Thyroid gland (tissue), 4 donors: ENCODE data around the gene HOTAIR. TPM values are rescaled to one million over a fixed set of nuclear protein-coding genes. Genes with fewer than 3 reads are reported as not detected.

Source experiments
- DNase-seq, 2 donors: peaks; one replicate each; pipeline ENCODE4 v3.0.0-alpha.2; 2019
- H3K27ac ChIP-seq, 3 donors: fragments of 200-600 bp; sonication (generic); 1 replicate in 2 of 3; 2 replicates in 1 of 3; pipeline ENCODE4 v1.5.1; 2016 to 2019; ENCODE audit warnings: mild to moderate bottlenecking in 1 of 3, moderate library complexity in 1 of 3
- H3K27me3 ChIP-seq: fragments of 200-600 bp; sonication (generic); one replicate; pipeline ENCODE4 v1.5.1; 2019
- H3K36me3 ChIP-seq, 2 donors: fragments of 200-600 bp; sonication (generic); one replicate each; pipeline ENCODE4 v1.5.1; 2016 to 2019
- H3K4me1 ChIP-seq, 2 donors: fragments of 200-600 bp; sonication (generic); one replicate each; pipeline ENCODE4 v1.5.1; 2017 to 2019
- H3K4me3 ChIP-seq, 3 donors: fragments of 200-600 bp; sonication (generic); replicated peaks in 1 of 3; 1 replicate in 2 of 3; 2 replicates in 1 of 3; pipeline ENCODE4 v1.5.1; 2016; ENCODE audit warnings: mild to moderate bottlenecking in 1 of 3
- H3K9me3 ChIP-seq: fragments of 200-600 bp; sonication (generic); one replicate; pipeline ENCODE4 v1.5.1; 2017
- POLR2A ChIP-seq, 2 donors: fragments of 450-650 bp; IDR thresholded peaks; one replicate each; pipeline ENCODE4 v1.6.1; 2017; ENCODE audit warnings: antibody characterized with exemption in 2 of 2, mild to moderate bottlenecking in 2 of 2, moderate library complexity in 1 of 2
- WGBS, 2 donors: methylation state at CpG; one replicate each; pipeline ENCODE4 v1.1.5; 2017; 5-methylcytosine and 5-hydroxymethylcytosine counted together
- intact Hi-C: fragments of 100-400 bp; cut with DNase I; formaldehyde crosslinking; loops from one replicate; pipeline ENCODE4 v1.15.1; 2023
- total RNA-seq, 4 donors: library from RNA; depleted of rRNA; stranded (reverse); fragments of >200 nt; gene quantifications; one replicate each; pipeline ENCODE4 v1.2.3, GENCODE V29; 2016
- TF ChIP-seq, protein P1 (sequence below), 6 experiments: fragments of 200-600 bp in 3 of 6; fragments of 450-650 bp in 3 of 6; sonication (generic) in 3 of 6; IDR thresholded peaks; one replicate each; pipeline ENCODE4 v1.5.1; 2016 to 2019; ENCODE audit warnings: antibody characterized with exemption in 6 of 6, mild to moderate bottlenecking in 2 of 6, inconsistent platforms in 1 of 6, moderate library complexity in 1 of 6

The HOTAIR gene
- total RNA-seq, 4 donors from 2014 or later: not detected

DNA sequence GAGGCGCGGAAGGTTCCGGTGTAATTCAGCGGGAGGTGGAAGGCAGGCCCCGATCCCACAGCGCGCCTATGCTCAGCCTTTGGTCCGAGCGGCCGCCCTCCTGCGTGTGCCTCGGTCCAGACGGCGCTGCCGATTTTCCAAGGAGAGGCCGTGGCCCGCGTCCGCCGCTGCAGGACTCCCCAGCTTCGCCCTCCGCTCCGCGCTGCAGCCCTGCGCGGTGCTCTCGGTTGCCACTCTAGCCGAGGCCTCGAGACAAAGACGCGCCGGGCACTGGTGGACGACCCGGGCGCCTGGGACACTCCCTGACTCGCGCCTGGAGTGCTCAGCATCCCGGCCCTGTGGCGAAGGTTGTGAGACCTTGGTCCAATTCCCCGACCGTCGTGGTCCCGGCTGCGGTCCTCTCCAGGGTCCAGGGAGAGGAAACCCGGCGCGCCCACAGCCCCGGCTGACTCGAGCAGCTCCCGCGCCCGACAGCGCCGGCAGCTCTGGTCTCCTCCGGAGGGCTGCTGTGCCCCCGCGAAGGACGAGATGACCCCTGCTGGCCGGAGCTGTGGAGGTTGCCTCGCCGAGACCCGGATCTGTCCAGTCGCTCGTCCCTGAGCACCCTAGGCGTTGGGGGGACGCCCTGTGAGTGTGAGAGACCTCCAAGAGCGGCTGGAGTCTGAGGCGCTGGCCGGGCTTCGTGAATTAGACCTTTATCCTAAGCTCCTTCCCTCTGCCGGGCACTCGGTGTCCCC, 13.6 kb downstream of the HOTAIR start:
- WGBS, 2 donors: 4% methylated on average over 23 of the region's 72 CpGs; no CpG with 5 or more reads in 1 of the 2 donors
- TF ChIP-seq, protein P1, sequence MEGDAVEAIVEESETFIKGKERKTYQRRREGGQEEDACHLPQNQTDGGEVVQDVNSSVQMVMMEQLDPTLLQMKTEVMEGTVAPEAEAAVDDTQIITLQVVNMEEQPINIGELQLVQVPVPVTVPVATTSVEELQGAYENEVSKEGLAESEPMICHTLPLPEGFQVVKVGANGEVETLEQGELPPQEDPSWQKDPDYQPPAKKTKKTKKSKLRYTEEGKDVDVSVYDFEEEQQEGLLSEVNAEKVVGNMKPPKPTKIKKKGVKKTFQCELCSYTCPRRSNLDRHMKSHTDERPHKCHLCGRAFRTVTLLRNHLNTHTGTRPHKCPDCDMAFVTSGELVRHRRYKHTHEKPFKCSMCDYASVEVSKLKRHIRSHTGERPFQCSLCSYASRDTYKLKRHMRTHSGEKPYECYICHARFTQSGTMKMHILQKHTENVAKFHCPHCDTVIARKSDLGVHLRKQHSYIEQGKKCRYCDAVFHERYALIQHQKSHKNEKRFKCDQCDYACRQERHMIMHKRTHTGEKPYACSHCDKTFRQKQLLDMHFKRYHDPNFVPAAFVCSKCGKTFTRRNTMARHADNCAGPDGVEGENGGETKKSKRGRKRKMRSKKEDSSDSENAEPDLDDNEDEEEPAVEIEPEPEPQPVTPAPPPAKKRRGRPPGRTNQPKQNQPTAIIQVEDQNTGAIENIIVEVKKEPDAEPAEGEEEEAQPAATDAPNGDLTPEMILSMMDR (IDR thresholded peaks at IDR 0.05): no peak
- no peak for TF ChIP-seq POLR2A (IDR thresholded peaks at IDR 0.05)
- Histone ChIP-seq H3K27ac (no peak overlapping the region), H3K9me3 (no peaks in the 10 kb centered on the region), H3K4me3 (no peak overlapping the region), H3K4me1 (peaks cover 0 to 14% of the 10 kb centered on the region in 2 donors), H3K27me3 (peaks cover 87% of the 10 kb centered on the region), H3K36me3 (no peaks in the 10 kb centered on the region)
- DNase-seq: no peak
- intact Hi-C loops: no loop called here

DNA sequence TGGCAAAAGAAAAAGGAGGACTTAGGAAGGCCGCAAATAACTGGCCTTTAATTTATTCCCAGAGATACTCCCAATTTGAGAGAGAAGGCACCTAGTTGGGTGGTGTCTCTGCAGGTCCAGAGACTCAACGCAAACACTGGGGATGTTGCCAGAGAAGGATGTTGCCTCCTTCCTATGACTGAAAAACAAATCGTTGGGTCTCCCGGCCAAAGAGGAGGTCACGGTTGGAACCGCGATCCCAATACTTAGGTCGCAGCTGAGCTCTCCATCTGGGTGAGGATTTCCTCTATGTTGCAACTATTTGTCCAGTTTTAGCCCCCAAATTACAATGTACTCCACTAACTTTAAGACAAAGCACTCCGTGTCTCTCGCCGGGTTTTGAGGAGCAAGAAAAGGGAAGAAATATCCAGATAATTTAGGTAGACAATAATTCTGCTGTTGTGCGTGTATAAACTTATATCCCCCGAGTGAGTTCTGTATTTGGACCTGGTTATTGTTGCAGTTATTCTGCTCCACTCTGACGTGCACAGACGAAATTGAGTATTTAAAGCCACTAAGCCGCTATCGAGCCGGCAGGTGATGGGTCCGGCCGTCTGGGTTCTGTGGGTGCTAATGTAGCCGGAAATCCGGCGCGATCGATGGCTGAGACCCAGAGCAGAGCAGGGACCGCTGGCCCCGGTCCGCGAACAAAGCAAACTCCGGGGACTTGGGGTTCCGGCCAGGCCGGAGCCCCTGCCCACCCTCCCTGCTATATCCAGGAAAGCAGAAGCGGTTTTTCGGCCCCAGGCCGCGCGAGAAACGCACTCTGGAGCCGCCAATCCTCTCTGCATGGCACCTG, 14.3 kb downstream of the HOTAIR start:
- DNase-seq: no peak
- Histone ChIP-seq H3K9me3 (no peaks in the 10 kb centered on the region), H3K4me1 (peaks cover 0 to 14% of the 10 kb centered on the region in 2 donors), H3K36me3 (no peaks in the 10 kb centered on the region), H3K27ac (no peak overlapping the region), H3K4me3 (no peak overlapping the region), H3K27me3 (peaks cover 85% of the 10 kb centered on the region)
- WGBS, 2 donors: 11 to 20% methylated on average over 23 to 26 of the region's 39 CpGs
- TF ChIP-seq, protein P1 (IDR thresholded peaks at IDR 0.05): no peak
- TF ChIP-seq POLR2A (IDR thresholded peaks at IDR 0.05): no peak
- intact Hi-C loops: no loop called here

DNA sequence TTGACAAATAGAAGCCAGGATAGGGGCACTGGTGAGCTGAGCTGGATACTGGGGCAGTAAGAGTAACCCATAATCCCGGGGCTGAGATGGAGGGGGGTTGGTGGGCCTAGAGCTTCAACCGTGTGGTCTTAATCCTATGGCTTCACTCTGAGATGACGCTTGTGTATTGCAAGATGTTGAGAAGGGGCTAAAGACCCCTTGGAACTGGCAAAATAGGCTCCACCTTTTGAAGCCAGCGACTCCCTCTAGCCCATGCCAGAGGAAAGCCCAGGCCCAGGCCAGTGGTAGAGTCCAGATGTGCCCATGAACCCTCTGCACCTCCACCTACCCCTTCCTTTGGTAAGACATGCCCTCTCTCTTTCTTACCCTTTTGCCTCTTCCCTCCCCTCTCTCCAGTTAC, 15.4 kb downstream of the HOTAIR start:
- no peaks in the 10 kb centered on the region for H3K36me3 ChIP-seq
- intact Hi-C loops: no loop called here
- no peaks in the 10 kb centered on the region for H3K9me3 ChIP-seq
- no peak overlapping the region for H3K27ac ChIP-seq
- WGBS, 2 donors: 11% methylated on average over 4 of the region's 4 CpGs
- DNase-seq: no peak
- H3K4me1 ChIP-seq: peaks cover 0 to 21% of the 10 kb centered on the region in 2 donors
- H3K4me3 ChIP-seq: no peak overlapping the region
- TF ChIP-seq POLR2A (IDR thresholded peaks at IDR 0.05): no peak
- TF ChIP-seq, protein P1 (IDR thresholded peaks at IDR 0.05): no peak
- H3K27me3 ChIP-seq: peaks cover 86% of the 10 kb centered on the region

DNA sequence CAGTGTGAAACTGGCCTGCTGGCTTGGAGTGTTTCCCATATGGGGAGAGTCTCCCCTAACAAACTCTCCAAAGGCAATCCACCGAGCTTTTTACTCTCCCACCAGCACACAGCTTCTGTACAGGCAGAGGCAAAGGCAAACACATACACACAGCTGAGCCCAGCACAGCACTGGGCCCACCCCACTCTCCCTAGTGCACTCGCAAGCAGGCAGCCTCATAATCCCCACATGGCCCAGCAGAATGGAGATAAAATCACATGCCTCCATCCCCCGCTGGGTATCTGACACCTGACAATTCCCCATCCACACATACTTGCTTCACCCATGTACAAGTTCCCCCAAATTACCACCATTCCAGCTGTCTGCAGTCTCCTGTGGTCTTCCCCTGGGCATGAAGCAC, 16.6 kb downstream of the HOTAIR start:
- WGBS, 2 donors: 11 to 24% methylated on average over 3 of the region's 3 CpGs
- no peak for TF ChIP-seq POLR2A (IDR thresholded peaks at IDR 0.05)
- TF ChIP-seq, protein P1 (IDR thresholded peaks at IDR 0.05): no peak
- Histone ChIP-seq H3K27ac (no peak overlapping the region), H3K4me1 (peaks cover 1 to 17% of the 10 kb centered on the region in 2 donors), H3K36me3 (no peaks in the 10 kb centered on the region), H3K9me3 (no peaks in the 10 kb centered on the region), H3K4me3 (no peak overlapping the region), H3K27me3 (peaks cover 88% of the 10 kb centered on the region)
- no peak for DNase-seq
- intact Hi-C loops: no loop called here
